HG03064 (cell line): ENCODE results near the gene ATP12A.
A peak's percentile ranks its signal among the peaks of the same experiment; 100 is the strongest.

Experiments
- ATAC-seq: cut with Tn5 transposase; IDR thresholded peaks from one replicate; pipeline ENCODE4 v1.9.1; 2021; ENCODE audit warnings: low read depth; ENCODE audit not compliant: unreplicated experiment

The ATP12A gene

GRCh38 chr13:24684600-24684998 is 4.4 kb downstream of the ATP12A start:
- ATAC-seq = no peak

GRCh38 chr13:24685314-24685713 is 5.1 kb downstream of the ATP12A start:
- no peak for ATAC-seq

GRCh38 chr13:24687611-24688010 is 7.4 kb downstream of the ATP12A start:
- no peak for ATAC-seq

- no peak for ATAC-seq
These were observed 7.9 kb downstream of the ATP12A start for GRCh38 chr13:24688111-24688510.

GRCh38 chr13:24688950-24689349 is 8.7 kb downstream of the ATP12A start:
- ATAC-seq = no peak

GRCh38 chr13:24691381-24691780 is 11.2 kb downstream of the ATP12A start:
- no peak for ATAC-seq

GRCh38 chr13:24692561-24692960 is 12.4 kb downstream of the ATP12A start:
- ATAC-seq = no peak

- no peak for ATAC-seq
These were observed 13.8 kb downstream of the ATP12A start for GRCh38 chr13:24693862-24694471.

GRCh38 chr13:24694907-24695306 is 14.7 kb downstream of the ATP12A start:
- ATAC-seq = no peak

- no peak for ATAC-seq
These were observed 18.5 kb downstream of the ATP12A start for GRCh38 chr13:24698686-24699085.

GRCh38 chr13:24699541-24699940 is 19.3 kb downstream of the ATP12A start:
- no peak for ATAC-seq

GRCh38 chr13:24700539-24700938 is 20.3 kb downstream of the ATP12A start:
- no peak for ATAC-seq

- no peak for ATAC-seq
These were observed 26.8 kb downstream of the ATP12A start for GRCh38 chr13:24706886-24707585.

- ATAC-seq = peak; percentile 78
These were observed 29.1 kb downstream of the ATP12A start for GRCh38 chr13:24709186-24709913.

- no peak for ATAC-seq
These were observed 32.8 kb downstream of the ATP12A start for GRCh38 chr13:24713022-24713421.

GRCh38 chr13:24716011-24716410 is 35.8 kb downstream of the ATP12A start:
- ATAC-seq = no peak

- no peak for ATAC-seq
These were observed 36.2 kb downstream of the ATP12A start for GRCh38 chr13:24716446-24716845.

GRCh38 chr13:24717217-24717616 is 37.0 kb downstream of the ATP12A start:
- ATAC-seq = no peak

GRCh38 chr13:24718192-24718965 is 38.2 kb downstream of the ATP12A start:
- no peak for ATAC-seq

- no peak for ATAC-seq
These were observed 38.9 kb downstream of the ATP12A start for GRCh38 chr13:24719139-24719538.

- no peak for ATAC-seq
These were observed 43.0 kb downstream of the ATP12A start for GRCh38 chr13:24723206-24723605.
